DOHH2 (cell line): ENCODE data around the gene DNAJB6.

Experiments
- H3F3A ChIP-seq: fragments of 200-600 bp; sonication (generic), shearing (Covaris generic); 2 replicates; pipeline ENCODE4 v1.6.0; 2016; ENCODE audit warnings: antibody characterized with exemption, mild to moderate bottlenecking; ENCODE audit not compliant: control insufficient read depth, insufficient read depth
- H3K27ac ChIP-seq: fragments of 200-600 bp; sonication (generic); 2 replicates; pipeline ENCODE4 v1.5.1; 2014; ENCODE audit warnings: low read depth, mild to moderate bottlenecking, low read length, moderate library complexity
- H3K27me3 ChIP-seq: fragments of 200-600 bp; sonication (generic); 2 replicates; pipeline ENCODE4 v1.6.1; 2014; ENCODE audit warnings: mild to moderate bottlenecking, low read length, mixed read lengths; ENCODE audit not compliant: control insufficient read depth
- H3K36me3 ChIP-seq: fragments of 200-600 bp; sonication (generic); 2 replicates; pipeline ENCODE4 v1.6.1; 2014; ENCODE audit warnings: mild to moderate bottlenecking, low read length, moderate library complexity, mixed read lengths; ENCODE audit not compliant: control insufficient read depth
- H3K4me1 ChIP-seq: fragments of 200-600 bp; sonication (generic); 2 replicates; pipeline ENCODE4 v1.6.1; 2014; ENCODE audit warnings: mild to moderate bottlenecking, low read length, mixed read lengths; ENCODE audit not compliant: control insufficient read depth
- H3K4me2 ChIP-seq: fragments of 200-600 bp; sonication (generic); 2 replicates; pipeline ENCODE4 v1.6.0; 2014; ENCODE audit warnings: mild to moderate bottlenecking, low read length, moderate library complexity
- H3K4me3 ChIP-seq: fragments of 200-600 bp; sonication (generic); 2 replicates; pipeline ENCODE4 v1.5.1; 2014; ENCODE audit warnings: mild to moderate bottlenecking, low read length, mixed read lengths
- H3K79me2 ChIP-seq: fragments of 200-600 bp; sonication (generic); 2 replicates; pipeline ENCODE4 v1.6.1; 2014; ENCODE audit warnings: mild to moderate bottlenecking, low read length, mixed read lengths; ENCODE audit not compliant: control insufficient read depth
- H3K9me2 ChIP-seq: fragments of 200-600 bp; sonication (generic); replicated peaks from 2 replicates; pipeline ENCODE4 v1.6.1; 2014; ENCODE audit warnings: mild to moderate bottlenecking, low read length, mixed read lengths; ENCODE audit not compliant: control insufficient read depth
- H3K9me3 ChIP-seq: fragments of 200-600 bp; sonication (generic); 2 replicates; pipeline ENCODE4 v1.6.1; 2014; ENCODE audit warnings: antibody characterized with exemption, low read length, mixed read lengths; ENCODE audit not compliant: control insufficient read depth, insufficient read depth
- H4K20me1 ChIP-seq: fragments of 200-600 bp; sonication (generic); 2 replicates; pipeline ENCODE4 v1.6.0; 2014; ENCODE audit warnings: low read depth, mild to moderate bottlenecking, antibody characterized with exemption, low read length, moderate library complexity; ENCODE audit not compliant: control insufficient read depth, insufficient read depth
- CTCF ChIP-seq: fragments of 200-600 bp; sonication (generic); IDR thresholded peaks from one replicate; pipeline ENCODE4 v1.5.1; 2014; ENCODE audit warnings: antibody characterized with exemption, mild to moderate bottlenecking, low read depth, low read length; ENCODE audit not compliant: poor library complexity, severe bottlenecking
- EZH2phosphoT487 ChIP-seq: fragments of 200-600 bp; sonication (generic); IDR thresholded peaks from 2 replicates; pipeline ENCODE4 v1.6.1; 2017; ENCODE audit warnings: borderline replicate concordance, mild to moderate bottlenecking, antibody characterized with exemption, low read length, moderate library complexity, mixed read lengths

DNAJB6 gene

GRCh38 chr7:157442456-157442855, 105.7 kb downstream of the DNAJB6 start:
- TF ChIP-seq EZH2phosphoT487 (no peak), CTCF (no peak)
- no peaks in the 10 kb centered on the region for H3K36me3 ChIP-seq
- no peak overlapping the region for H3K4me3 ChIP-seq
- H3K9me3 ChIP-seq = no peaks in the 10 kb centered on the region
- no peak overlapping the region for H3K4me2 ChIP-seq
- H3K27me3 ChIP-seq = no peaks in the 10 kb centered on the region
- H4K20me1 ChIP-seq = no peaks in the 10 kb centered on the region
- H3K4me1 ChIP-seq = no peaks in the 10 kb centered on the region
- H3K79me2 ChIP-seq = no peaks in the 10 kb centered on the region
- no peak overlapping the region for H3K27ac ChIP-seq
- no peaks in the 10 kb centered on the region for H3K9me2 ChIP-seq
- no peaks in the 10 kb centered on the region for H3F3A ChIP-seq

- no peak overlapping the region for H3K4me2 ChIP-seq
- H3K4me1 ChIP-seq = no peaks in the 10 kb centered on the region
- H3K79me2 ChIP-seq = no peaks in the 10 kb centered on the region
- H3F3A ChIP-seq = no peaks in the 10 kb centered on the region
- H3K4me3 ChIP-seq = no peak overlapping the region
- H3K36me3 ChIP-seq = no peaks in the 10 kb centered on the region
- no peaks in the 10 kb centered on the region for H4K20me1 ChIP-seq
- TF ChIP-seq EZH2phosphoT487 (no peak), CTCF (no peak)
- no peaks in the 10 kb centered on the region for H3K9me2 ChIP-seq
- no peaks in the 10 kb centered on the region for H3K9me3 ChIP-seq
- no peak overlapping the region for H3K27ac ChIP-seq
- H3K27me3 ChIP-seq = no peaks in the 10 kb centered on the region
Measured at GRCh38 chr7:157442993-157443831, 106.4 kb downstream of the DNAJB6 start.

- Histone ChIP-seq H3K27ac (no peak overlapping the region), H3K9me2 (no peaks in the 10 kb centered on the region), H3K4me3 (no peak overlapping the region), H4K20me1 (no peaks in the 10 kb centered on the region), H3K4me2 (no peak overlapping the region), H3K9me3 (no peaks in the 10 kb centered on the region), H3F3A (no peaks in the 10 kb centered on the region), H3K4me1 (no peaks in the 10 kb centered on the region), H3K27me3 (no peaks in the 10 kb centered on the region), H3K79me2 (no peaks in the 10 kb centered on the region), H3K36me3 (no peaks in the 10 kb centered on the region)
- TF ChIP-seq CTCF (no peak), EZH2phosphoT487 (no peak)
Measured at GRCh38 chr7:157444011-157444842, 107.4 kb downstream of the DNAJB6 start.
